Central memory CD8-positive, alpha-beta T cell (primary cell): Measurements from ENCODE around the gene EXOC4.
"Not testable (repeated sequence)": the region's sequence is repeated elsewhere in the genome, so short reads cannot be mapped to it uniquely, and the experiment has no call there.

ENCODE experiments used
- ATAC-seq: fragments of 150-1000 bp; cut with Tn5 transposase; replicated peaks from 2 replicates; pipeline ENCODE4 v1.10.0; 2022; ENCODE audit warnings: mild to moderate bottlenecking, moderate FRiP score, moderate number of reproducible peaks; ENCODE audit not compliant: poor library complexity, severe bottlenecking; ENCODE audit errors: extremely low read depth
- DNase-seq, 2 donors: peaks; one replicate each; pipeline ENCODE4 v3.0.0; 2021; ENCODE audit warnings: low spot score in 2 of 2
- H3K27ac Mint-ChIP-seq: one replicate; pipeline ENCODE4 v1.8.0; 2022; ENCODE audit warnings: low read depth, mild to moderate bottlenecking, moderate library complexity, mixed read lengths
- H3K27me3 Mint-ChIP-seq: one replicate; pipeline ENCODE4 v1.8.0; 2022; ENCODE audit warnings: mixed read lengths
- H3K36me3 Mint-ChIP-seq: one replicate; pipeline ENCODE4 v1.8.0; 2022; ENCODE audit warnings: mild to moderate bottlenecking, moderate library complexity, mixed read lengths; ENCODE audit not compliant: insufficient read depth
- H3K4me1 Mint-ChIP-seq: one replicate; pipeline ENCODE4 v1.8.0; 2022; ENCODE audit warnings: mixed read lengths
- H3K4me3 Mint-ChIP-seq: one replicate; pipeline ENCODE4 v1.8.0; 2022; ENCODE audit warnings: mild to moderate bottlenecking, moderate library complexity, mixed read lengths
- H3K9me3 Mint-ChIP-seq: one replicate; pipeline ENCODE4 v1.8.0; 2022; ENCODE audit warnings: mixed read lengths

The EXOC4 gene

GRCh38 chr7:133248901-133249300 lies 4.0 kb upstream of the EXOC4 start:
- Mint-ChIP-seq H3K27me3 (no peaks in the 10 kb centered on the region), H3K36me3 (peaks cover 2% of the 10 kb centered on the region), H3K4me1 (peaks cover 2% of the 10 kb centered on the region), H3K9me3 (no peaks in the 10 kb centered on the region), H3K4me3 (no peak overlapping the region), H3K27ac (no peak overlapping the region)
- DNase-seq (no peak), ATAC-seq (no peak)

- ATAC-seq (no peak), DNase-seq (no peak)
- H3K4me1 Mint-ChIP-seq = peaks cover 21% of the 10 kb centered on the region
- peak overlapping the region; percentile 95 for H3K27ac Mint-ChIP-seq
- H3K36me3 Mint-ChIP-seq = peaks cover 2% of the 10 kb centered on the region
- no peaks in the 10 kb centered on the region for H3K27me3 Mint-ChIP-seq
- no peaks in the 10 kb centered on the region for H3K9me3 Mint-ChIP-seq
- peak overlapping the region; percentile 94 for H3K4me3 Mint-ChIP-seq
These were observed 396 bp upstream of the EXOC4 start for GRCh38 chr7:133252506-133252857.

GRCh38 chr7:133253519-133253875 lies 619 bp downstream of the EXOC4 start:
- Mint-ChIP-seq H3K9me3 (no peaks in the 10 kb centered on the region), H3K27me3 (no peaks in the 10 kb centered on the region), H3K27ac (peak overlapping the region; percentile 95), H3K36me3 (peaks cover 2% of the 10 kb centered on the region), H3K4me3 (peak overlapping the region; percentile 94), H3K4me1 (peaks cover 21% of the 10 kb centered on the region)
- DNase-seq (peak in 1 of 2 donors; percentile 13), ATAC-seq (peak; percentile 31)

DNA sequence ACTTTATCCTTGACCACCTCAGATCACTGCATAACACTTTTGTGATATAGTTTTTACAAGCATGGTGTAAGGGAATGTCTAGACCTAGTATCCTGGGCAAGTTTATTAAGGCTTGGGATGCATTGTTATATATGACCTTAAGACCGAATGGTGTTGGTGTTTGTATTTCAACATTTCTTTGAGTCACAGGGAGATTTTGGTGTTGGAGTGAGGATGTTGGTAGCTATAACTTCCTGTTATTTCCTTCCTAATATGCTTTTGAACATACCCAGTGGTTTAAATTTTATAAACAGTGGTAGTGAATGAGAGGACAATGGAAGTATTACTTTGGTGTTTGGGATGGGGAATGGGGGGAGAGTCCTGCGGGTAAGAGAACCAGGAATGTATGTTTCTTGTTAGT lies 2.6 kb downstream of the EXOC4 start:
- no peak overlapping the region for H3K27ac Mint-ChIP-seq
- H3K4me3 Mint-ChIP-seq = no peak overlapping the region
- H3K27me3 Mint-ChIP-seq = no peaks in the 10 kb centered on the region
- peaks cover 2% of the 10 kb centered on the region for H3K36me3 Mint-ChIP-seq
- DNase-seq (no peak), ATAC-seq (no peak)
- no peaks in the 10 kb centered on the region for H3K9me3 Mint-ChIP-seq
- H3K4me1 Mint-ChIP-seq = peaks cover 23% of the 10 kb centered on the region

DNA sequence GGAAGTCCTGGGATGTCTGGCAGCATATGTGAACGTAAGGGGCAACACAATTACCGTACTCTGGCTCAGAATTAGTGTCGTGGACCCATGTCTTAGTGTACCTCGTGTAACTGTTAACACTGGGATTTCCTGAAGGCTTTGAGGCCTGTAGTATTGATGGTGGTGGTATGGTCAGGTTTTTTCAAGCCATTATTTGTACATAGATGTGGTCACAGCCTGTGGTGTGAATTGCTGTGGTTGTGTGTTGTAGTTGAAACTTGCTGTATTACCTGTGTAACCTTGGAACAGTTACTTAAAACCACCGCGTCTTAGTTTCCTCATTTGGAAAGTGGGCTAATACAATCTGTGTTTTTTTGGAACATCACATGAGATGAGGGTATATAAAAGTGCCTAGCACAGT lies 5.3 kb downstream of the EXOC4 start:
- ATAC-seq (no peak), DNase-seq (no peak)
- Mint-ChIP-seq H3K4me1 (peaks cover 42% of the 10 kb centered on the region), H3K9me3 (no peaks in the 10 kb centered on the region), H3K27ac (no peak overlapping the region), H3K4me3 (no peak overlapping the region), H3K36me3 (peaks cover 2% of the 10 kb centered on the region), H3K27me3 (no peaks in the 10 kb centered on the region)

DNA sequence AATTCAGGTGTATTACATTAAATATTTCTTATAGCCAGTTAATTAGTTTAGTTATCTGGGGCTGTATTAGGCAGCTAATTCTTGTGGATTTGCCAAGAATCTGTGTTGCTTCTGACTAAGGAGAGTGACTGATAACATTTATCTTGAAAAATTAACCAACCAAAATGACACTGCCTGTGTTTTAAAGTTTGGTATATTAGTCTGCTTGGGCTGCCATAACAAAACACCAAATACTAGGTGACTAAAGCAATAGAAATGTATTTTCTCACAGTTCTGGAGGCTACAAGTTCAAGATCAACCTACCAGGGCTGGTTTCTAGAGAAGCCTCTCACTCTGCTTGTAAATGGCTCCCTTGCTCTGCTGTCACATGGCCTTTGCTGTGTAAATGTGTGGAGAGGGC lies 12.9 kb downstream of the EXOC4 start:
- ATAC-seq (no peak), DNase-seq (no peak)
- peaks cover 59% of the 10 kb centered on the region for H3K4me1 Mint-ChIP-seq
- H3K9me3 Mint-ChIP-seq = no peaks in the 10 kb centered on the region
- peaks cover 2% of the 10 kb centered on the region for H3K36me3 Mint-ChIP-seq
- no peak overlapping the region for H3K4me3 Mint-ChIP-seq
- no peaks in the 10 kb centered on the region for H3K27me3 Mint-ChIP-seq
- H3K27ac Mint-ChIP-seq = no peak overlapping the region

DNA sequence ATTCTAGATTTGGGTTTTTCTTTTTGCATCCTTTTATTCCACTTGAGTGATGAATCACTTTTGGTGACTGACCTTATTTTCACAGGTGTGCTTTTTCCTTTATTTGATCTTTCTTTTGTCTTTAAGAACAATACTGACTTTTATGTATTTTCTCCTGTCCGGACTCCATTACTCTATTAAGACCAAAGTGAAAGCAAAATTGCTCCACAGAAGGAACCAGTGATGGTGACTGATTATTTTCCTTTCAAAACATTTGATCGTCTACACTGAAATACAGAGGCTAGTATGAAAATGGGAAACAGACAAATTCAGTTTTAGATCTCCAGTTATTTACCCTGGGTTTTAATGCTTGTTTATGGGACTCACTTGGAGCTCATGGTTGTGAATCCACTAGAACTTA lies 15.5 kb downstream of the EXOC4 start:
- peaks cover 43% of the 10 kb centered on the region for H3K4me1 Mint-ChIP-seq
- no peaks in the 10 kb centered on the region for H3K9me3 Mint-ChIP-seq
- H3K36me3 Mint-ChIP-seq = peaks cover 3% of the 10 kb centered on the region
- ATAC-seq (no peak), DNase-seq (no peak)
- H3K27ac Mint-ChIP-seq = no peak overlapping the region
- no peaks in the 10 kb centered on the region for H3K27me3 Mint-ChIP-seq
- H3K4me3 Mint-ChIP-seq = no peak overlapping the region

DNA sequence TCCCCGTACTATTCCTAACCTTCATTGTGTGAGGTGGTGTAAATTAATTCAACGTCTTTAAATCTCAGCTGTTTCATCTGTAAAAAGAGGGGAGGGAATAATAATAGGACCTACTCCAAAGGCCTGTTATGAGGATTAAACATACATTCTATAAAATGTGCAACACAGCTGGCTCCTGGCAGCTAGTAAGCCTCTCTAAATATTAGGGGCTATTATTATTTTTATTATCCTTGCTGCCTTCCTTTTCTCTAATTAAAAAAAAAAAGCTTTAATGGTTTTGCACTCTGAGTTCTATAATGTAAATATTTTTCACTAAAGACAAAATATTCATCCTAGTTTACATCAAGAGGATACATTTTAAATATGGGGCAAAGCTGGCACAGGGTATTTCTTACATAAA lies 19.5 kb downstream of the EXOC4 start:
- H3K36me3 Mint-ChIP-seq = peaks cover 14% of the 10 kb centered on the region
- no peaks in the 10 kb centered on the region for H3K9me3 Mint-ChIP-seq
- H3K27ac Mint-ChIP-seq = no peak overlapping the region
- peaks cover 24% of the 10 kb centered on the region for H3K4me1 Mint-ChIP-seq
- ATAC-seq (no peak), DNase-seq (no peak)
- no peaks in the 10 kb centered on the region for H3K27me3 Mint-ChIP-seq
- H3K4me3 Mint-ChIP-seq = no peak overlapping the region

DNA sequence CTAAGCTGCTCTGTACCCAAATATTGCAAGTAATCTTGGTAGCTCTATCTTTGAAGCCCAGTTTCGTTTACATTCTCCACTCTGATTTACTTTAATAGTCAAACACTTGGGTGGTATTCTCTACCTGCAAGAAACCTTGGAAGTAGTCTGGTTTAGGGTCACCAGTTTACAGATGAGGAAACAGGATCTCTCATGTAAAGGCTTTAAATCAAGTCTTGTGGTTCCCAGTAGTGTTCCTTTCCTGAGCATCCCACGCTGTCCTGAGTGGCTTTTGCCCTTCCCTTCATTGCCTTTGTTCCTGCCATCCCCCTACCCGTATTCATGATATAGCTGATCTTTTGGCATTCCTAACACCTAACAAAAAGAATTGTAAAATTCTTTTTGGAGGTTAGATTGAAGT lies 20.3 kb downstream of the EXOC4 start:
- DNase-seq (no peak), ATAC-seq (no peak)
- H3K9me3 Mint-ChIP-seq = no peaks in the 10 kb centered on the region
- no peak overlapping the region for H3K27ac Mint-ChIP-seq
- no peak overlapping the region for H3K4me3 Mint-ChIP-seq
- peaks cover 15% of the 10 kb centered on the region for H3K4me1 Mint-ChIP-seq
- H3K36me3 Mint-ChIP-seq = peaks cover 15% of the 10 kb centered on the region
- no peaks in the 10 kb centered on the region for H3K27me3 Mint-ChIP-seq

GRCh38 chr7:133274265-133274664 lies 21.4 kb downstream of the EXOC4 start:
- H3K4me1 Mint-ChIP-seq = peaks cover 12% of the 10 kb centered on the region
- DNase-seq (no peak), ATAC-seq (no peak)
- H3K4me3 Mint-ChIP-seq = no peak overlapping the region
- no peak overlapping the region for H3K27ac Mint-ChIP-seq
- H3K36me3 Mint-ChIP-seq = peaks cover 17% of the 10 kb centered on the region
- H3K9me3 Mint-ChIP-seq = no peaks in the 10 kb centered on the region
- no peaks in the 10 kb centered on the region for H3K27me3 Mint-ChIP-seq

DNA sequence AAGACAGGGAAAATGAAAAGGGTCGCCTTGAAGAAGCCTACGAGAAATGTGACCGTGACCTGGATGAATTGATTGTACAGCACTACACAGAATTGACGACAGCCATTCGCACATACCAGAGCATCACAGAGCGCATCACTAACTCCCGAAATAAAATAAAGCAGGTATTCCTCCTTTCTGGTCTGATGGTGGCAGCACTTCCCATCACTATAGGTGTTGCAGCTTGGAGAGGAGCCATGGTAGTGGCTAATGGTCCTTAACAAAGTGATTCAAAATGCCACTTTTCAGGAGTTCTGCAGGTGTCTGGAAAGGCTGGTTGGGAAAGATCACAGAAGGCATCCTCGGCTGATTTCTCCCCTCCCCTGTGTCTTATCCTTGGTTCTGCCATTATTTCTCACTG lies 22.1 kb downstream of the EXOC4 start:
- DNase-seq (no peak), ATAC-seq (no peak)
- Mint-ChIP-seq H3K9me3 (no peaks in the 10 kb centered on the region), H3K4me1 (peaks cover 9% of the 10 kb centered on the region), H3K27ac (no peak overlapping the region), H3K4me3 (no peak overlapping the region), H3K27me3 (no peaks in the 10 kb centered on the region), H3K36me3 (peaks cover 17% of the 10 kb centered on the region)

DNA sequence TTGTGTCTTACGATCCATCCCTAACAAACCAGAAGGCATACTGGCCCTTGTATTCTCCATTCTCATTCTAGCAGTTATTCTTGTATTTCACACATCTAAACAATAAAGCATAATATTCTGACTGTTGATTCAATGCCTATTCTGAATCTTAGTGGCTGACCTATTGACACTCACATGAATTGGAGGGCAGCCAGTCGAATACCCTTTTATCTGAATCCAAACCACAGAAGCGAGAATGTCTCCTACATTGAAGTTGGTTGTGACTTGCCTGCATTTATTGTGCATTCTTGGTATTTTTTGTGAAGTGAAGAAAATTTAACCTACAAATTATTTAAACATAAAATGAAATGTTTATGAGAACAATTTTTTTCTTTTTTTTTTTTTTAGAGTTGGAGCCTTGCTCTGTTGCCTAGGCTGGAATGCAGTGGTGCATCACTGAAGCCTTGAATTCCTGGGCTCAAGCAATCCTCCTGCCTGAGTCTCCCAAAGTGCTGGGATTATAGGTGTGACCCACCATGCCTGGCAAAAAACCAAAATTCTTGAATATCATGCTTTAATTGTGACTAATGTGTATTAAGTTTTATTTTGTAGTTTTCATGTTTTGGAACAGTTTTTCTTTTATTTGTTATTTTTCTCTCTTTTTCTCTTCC lies 22.7 kb downstream of the EXOC4 start:
- DNase-seq = no peak
- Mint-ChIP-seq H3K9me3 (no peaks in the 10 kb centered on the region), H3K4me3 (no peak overlapping the region), H3K27me3 (no peaks in the 10 kb centered on the region), H3K4me1 (peaks cover 6% of the 10 kb centered on the region), H3K36me3 (peaks cover 17% of the 10 kb centered on the region), H3K27ac (no peak overlapping the region)
- no peak for ATAC-seq

GRCh38 chr7:133278975-133279374 lies 26.1 kb downstream of the EXOC4 start:
- peaks cover 17% of the 10 kb centered on the region for H3K4me1 Mint-ChIP-seq
- not testable (repeated sequence) for H3K27ac Mint-ChIP-seq, ATAC-seq, DNase-seq, H3K4me3 Mint-ChIP-seq, H3K27me3 Mint-ChIP-seq, H3K9me3 Mint-ChIP-seq
- H3K36me3 Mint-ChIP-seq = peaks cover 17% of the 10 kb centered on the region

DNA sequence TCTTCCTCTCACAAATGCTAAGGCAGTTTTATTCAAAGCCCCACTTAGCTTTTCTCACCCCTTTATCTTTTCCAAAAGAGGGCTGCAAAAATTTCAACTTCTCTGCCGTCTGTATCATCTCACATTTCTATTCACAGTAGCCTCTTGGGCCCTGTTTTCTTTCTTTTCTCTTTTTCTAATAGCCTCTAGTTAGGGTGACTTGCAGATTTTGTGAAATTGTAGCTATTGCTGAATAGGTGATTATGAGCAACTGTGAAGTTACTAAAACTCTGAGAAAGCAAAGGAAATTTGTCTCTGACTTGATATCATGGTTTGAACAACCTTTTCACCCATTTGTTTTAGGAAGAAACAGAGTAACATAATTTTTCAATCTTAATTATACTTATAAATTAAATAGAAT lies 29.2 kb downstream of the EXOC4 start:
- H3K4me3 Mint-ChIP-seq = no peak overlapping the region
- H3K36me3 Mint-ChIP-seq = peaks cover 6% of the 10 kb centered on the region
- peak overlapping the region; percentile 32 for H3K27ac Mint-ChIP-seq
- H3K4me1 Mint-ChIP-seq = peaks cover 30% of the 10 kb centered on the region
- no peaks in the 10 kb centered on the region for H3K9me3 Mint-ChIP-seq
- no peak for DNase-seq
- ATAC-seq = no peak
- H3K27me3 Mint-ChIP-seq = no peaks in the 10 kb centered on the region
